Measurements from ENCODE around the gene ANKRD44.

Gene ANKRD44

GRCh38 chr2:197236159-197236558 lies 74.4 kb downstream of the ANKRD44 start:
- no peak for DNase-seq

GRCh38 chr2:197235711-197236110 lies 74.9 kb downstream of the ANKRD44 start:
- peak; percentile 31 to 76 (median 36) for DNase-seq

GRCh38 chr2:197234671-197235191 lies 75.8 kb downstream of the ANKRD44 start:
- DNase-seq, result no peak

GRCh38 chr2:197233473-197233872 lies 77.1 kb downstream of the ANKRD44 start:
- no peak for DNase-seq

- DNase-seq, result no peak
Observed at GRCh38 chr2:197232010-197232409, 78.6 kb downstream of the ANKRD44 start.

- no peak for DNase-seq
Observed at GRCh38 chr2:197229509-197230443, 80.8 kb downstream of the ANKRD44 start.

- DNase-seq, result no peak
Observed at GRCh38 chr2:197223451-197223850, 87.1 kb downstream of the ANKRD44 start.

- no peak for DNase-seq
Observed at GRCh38 chr2:197219636-197220035, 90.9 kb downstream of the ANKRD44 start.

- DNase-seq, result no peak
Observed at GRCh38 chr2:197217541-197217940, 93.0 kb downstream of the ANKRD44 start.

GRCh38 chr2:197216361-197216979 lies 94.1 kb downstream of the ANKRD44 start:
- no peak for DNase-seq

- no peak for DNase-seq
Observed at GRCh38 chr2:197215748-197216360, 94.7 kb downstream of the ANKRD44 start.

- DNase-seq, result no peak
Observed at GRCh38 chr2:197212344-197213262, 98.0 kb downstream of the ANKRD44 start.

- DNase-seq, result no peak
Observed at GRCh38 chr2:197211881-197212342, 98.7 kb downstream of the ANKRD44 start.

- DNase-seq, result no peak
Observed at GRCh38 chr2:197210430-197210829, 100.2 kb downstream of the ANKRD44 start.

GRCh38 chr2:197209742-197210408 lies 100.7 kb downstream of the ANKRD44 start:
- no peak for DNase-seq

GRCh38 chr2:197209246-197209645 lies 101.3 kb downstream of the ANKRD44 start:
- DNase-seq, result no peak

- no peak for DNase-seq
Observed at GRCh38 chr2:197208841-197209240, 101.7 kb downstream of the ANKRD44 start.

- DNase-seq, result no peak
Observed at GRCh38 chr2:197208024-197208423, 102.6 kb downstream of the ANKRD44 start.

GRCh38 chr2:197207598-197207997 lies 103.0 kb downstream of the ANKRD44 start:
- DNase-seq, result no peak

GRCh38 chr2:197207106-197207505 lies 103.5 kb downstream of the ANKRD44 start:
- no peak for DNase-seq

GRCh38 chr2:197205585-197206215 lies 104.9 kb downstream of the ANKRD44 start:
- DNase-seq, result no peak

All from NCI-H1417 (cell line).